H1 (cell line): ENCODE data around the gene LIG3. TPM values are rescaled to one million over a fixed set of nuclear protein-coding genes. Genes with fewer than 3 reads are reported as not detected.

ENCODE experiments used
- CHD1 ChIP-seq: IDR thresholded peaks from 2 replicates; pipeline ENCODE4 v1.6.1; 2012; ENCODE audit warnings: low read depth, low read length, improper control_type of control experiment
- MAFK ChIP-seq: IDR thresholded peaks from 2 replicates; pipeline ENCODE4 v1.6.1; 2012; ENCODE audit warnings: low read depth, mild to moderate bottlenecking, improper control_type of control experiment, low read length
- NANOG ChIP-seq: IDR thresholded peaks from 2 replicates; pipeline ENCODE4 v1.6.1; 2011; ENCODE audit warnings: low read length, low read depth, mild to moderate bottlenecking, inconsistent platforms; ENCODE audit not compliant: insufficient read depth, poor library complexity, severe bottlenecking
- POLR2AphosphoS5 ChIP-seq: IDR thresholded peaks from 2 replicates; pipeline ENCODE4 v1.6.1; 2011; ENCODE audit warnings: low read depth, low read length
- SIN3A ChIP-seq, 2 experiments: IDR thresholded peaks in 1 of 2; conservative IDR thresholded peaks in 1 of 2; 2 replicates each; pipeline ENCODE4 v1.6.1; 2011 to 2012; ENCODE audit warnings: low read length in 2 of 2, improper control_type of control experiment in 1 of 2, low read depth in 1 of 2, mild to moderate bottlenecking in 1 of 2
- TAF7 ChIP-seq: optimal IDR thresholded peaks from 2 replicates; pipeline ENCODE3; 2011; ENCODE audit warnings: low read depth, mild to moderate bottlenecking, inconsistent platforms, low read length, moderate library complexity, borderline replicate concordance
- YY1 ChIP-seq: IDR thresholded peaks from 2 replicates; pipeline ENCODE4 v1.6.1; 2011; ENCODE audit warnings: low read depth, mild to moderate bottlenecking, low read length
- polyA plus RNA-seq, 7 experiments: library from polyadenylated mRNA; depleted of rRNA in 3 of 7; stranded (reverse) in 5 of 7; unstranded in 2 of 7; fragments of >200 nt in 5 of 7; fragments of 200-250 nt in 2 of 7; gene quantifications; 1 replicate in 5 of 7; 2 replicates in 1 of 7; 4 replicates in 1 of 7; pipeline versions ENCODE4 v1.2.1 to v1.2.3, GENCODE V29; 2011 to 2013; ENCODE audit warnings: missing spikeins in 2 of 7, mixed read lengths in 2 of 7
- total RNA-seq: library from RNA; stranded (reverse); fragmentation: NEBNext Ultra II Directional; extraction: Animal tissue kit (Norgen Biotek cat#: 25700); gene quantifications from 2 replicates; pipeline ENCODE4 v1.2.1, GENCODE V29; 2021
- TF ChIP-seq, protein P1 (sequence below): IDR thresholded peaks from 2 replicates; pipeline ENCODE4 v1.6.1; 2012; ENCODE audit warnings: inconsistent platforms
- TF ChIP-seq, protein P2 (sequence below): fragments of 300-600 bp; sonication (generic); IDR thresholded peaks from 2 replicates; pipeline ENCODE4 v1.7.1; 2012; ENCODE audit warnings: low read length, moderate library complexity, mild to moderate bottlenecking, inconsistent platforms; ENCODE audit not compliant: insufficient replicate concordance

LIG3 gene
- total and polyA plus RNA-seq, 2 of the 8 experiments (the other 6 are each of a cell fraction or from before 2014, with no cell fraction given): 63.6 to 89.3 TPM

DNA sequence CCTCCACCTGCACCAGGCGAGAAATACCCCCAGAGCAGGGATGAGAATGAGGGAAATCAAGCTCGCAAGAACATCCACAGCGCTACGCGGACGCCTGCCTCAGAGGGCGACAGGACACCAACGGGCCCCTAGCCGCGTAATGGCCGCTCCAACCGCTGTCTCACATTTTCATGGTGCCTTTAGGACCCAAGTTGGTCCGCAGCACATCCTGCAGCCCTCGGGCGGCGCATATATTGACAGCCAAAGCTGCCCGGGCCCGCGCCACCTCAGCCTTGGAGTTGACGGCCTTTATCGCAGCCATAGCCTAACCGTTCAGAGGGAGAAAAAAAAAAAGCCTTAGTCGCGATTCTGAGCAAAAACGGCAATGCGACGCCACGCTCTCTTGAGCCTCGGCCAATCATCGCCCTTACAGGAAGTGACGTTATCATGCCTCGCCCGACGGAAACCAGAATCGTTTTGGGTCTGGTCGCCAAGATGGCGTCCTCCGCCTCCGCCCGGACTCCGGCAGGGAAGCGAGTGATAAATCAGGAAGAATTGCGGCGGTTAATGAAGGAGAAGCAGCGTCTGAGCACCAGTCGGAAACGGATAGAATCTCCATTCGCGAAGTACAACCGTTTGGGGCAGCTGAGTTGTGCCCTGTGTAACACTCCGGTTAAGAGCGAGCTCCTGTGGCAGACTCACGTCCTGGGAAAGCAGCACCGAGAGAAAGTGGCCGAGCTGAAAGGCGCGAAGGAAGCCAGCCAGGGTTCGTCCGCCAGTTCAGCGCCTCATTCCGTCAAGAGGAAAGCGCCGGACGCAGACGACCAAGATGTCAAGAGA lies 19.0 kb upstream of the LIG3 start, which contains the start of the genes CCT6B and ZNF830 (continued):
- TF ChIP-seq POLR2AphosphoS5 (peak; percentile 97), TAF7 (peak; percentile 63), MAFK (no peak), SIN3A (conservative IDR thresholded peaks at IDR 0.05 in 1 of 2, IDR thresholded peaks at IDR 0.05 in 1 of 2; ENCODE audit: low read depth in 1 of 2, low read length in 2 of 2) (peak; percentile 41 to 78; a peak in 1 of 4 replicates), CHD1 (no peak), NANOG (no peak), YY1 (peak; percentile 98)
- TF ChIP-seq, protein P1, sequence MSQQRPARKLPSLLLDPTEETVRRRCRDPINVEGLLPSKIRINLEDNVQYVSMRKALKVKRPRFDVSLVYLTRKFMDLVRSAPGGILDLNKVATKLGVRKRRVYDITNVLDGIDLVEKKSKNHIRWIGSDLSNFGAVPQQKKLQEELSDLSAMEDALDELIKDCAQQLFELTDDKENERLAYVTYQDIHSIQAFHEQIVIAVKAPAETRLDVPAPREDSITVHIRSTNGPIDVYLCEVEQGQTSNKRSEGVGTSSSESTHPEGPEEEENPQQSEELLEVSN: peak; percentile 46; the same call in 1 of the 2 replicates
- TF ChIP-seq, protein P2, sequence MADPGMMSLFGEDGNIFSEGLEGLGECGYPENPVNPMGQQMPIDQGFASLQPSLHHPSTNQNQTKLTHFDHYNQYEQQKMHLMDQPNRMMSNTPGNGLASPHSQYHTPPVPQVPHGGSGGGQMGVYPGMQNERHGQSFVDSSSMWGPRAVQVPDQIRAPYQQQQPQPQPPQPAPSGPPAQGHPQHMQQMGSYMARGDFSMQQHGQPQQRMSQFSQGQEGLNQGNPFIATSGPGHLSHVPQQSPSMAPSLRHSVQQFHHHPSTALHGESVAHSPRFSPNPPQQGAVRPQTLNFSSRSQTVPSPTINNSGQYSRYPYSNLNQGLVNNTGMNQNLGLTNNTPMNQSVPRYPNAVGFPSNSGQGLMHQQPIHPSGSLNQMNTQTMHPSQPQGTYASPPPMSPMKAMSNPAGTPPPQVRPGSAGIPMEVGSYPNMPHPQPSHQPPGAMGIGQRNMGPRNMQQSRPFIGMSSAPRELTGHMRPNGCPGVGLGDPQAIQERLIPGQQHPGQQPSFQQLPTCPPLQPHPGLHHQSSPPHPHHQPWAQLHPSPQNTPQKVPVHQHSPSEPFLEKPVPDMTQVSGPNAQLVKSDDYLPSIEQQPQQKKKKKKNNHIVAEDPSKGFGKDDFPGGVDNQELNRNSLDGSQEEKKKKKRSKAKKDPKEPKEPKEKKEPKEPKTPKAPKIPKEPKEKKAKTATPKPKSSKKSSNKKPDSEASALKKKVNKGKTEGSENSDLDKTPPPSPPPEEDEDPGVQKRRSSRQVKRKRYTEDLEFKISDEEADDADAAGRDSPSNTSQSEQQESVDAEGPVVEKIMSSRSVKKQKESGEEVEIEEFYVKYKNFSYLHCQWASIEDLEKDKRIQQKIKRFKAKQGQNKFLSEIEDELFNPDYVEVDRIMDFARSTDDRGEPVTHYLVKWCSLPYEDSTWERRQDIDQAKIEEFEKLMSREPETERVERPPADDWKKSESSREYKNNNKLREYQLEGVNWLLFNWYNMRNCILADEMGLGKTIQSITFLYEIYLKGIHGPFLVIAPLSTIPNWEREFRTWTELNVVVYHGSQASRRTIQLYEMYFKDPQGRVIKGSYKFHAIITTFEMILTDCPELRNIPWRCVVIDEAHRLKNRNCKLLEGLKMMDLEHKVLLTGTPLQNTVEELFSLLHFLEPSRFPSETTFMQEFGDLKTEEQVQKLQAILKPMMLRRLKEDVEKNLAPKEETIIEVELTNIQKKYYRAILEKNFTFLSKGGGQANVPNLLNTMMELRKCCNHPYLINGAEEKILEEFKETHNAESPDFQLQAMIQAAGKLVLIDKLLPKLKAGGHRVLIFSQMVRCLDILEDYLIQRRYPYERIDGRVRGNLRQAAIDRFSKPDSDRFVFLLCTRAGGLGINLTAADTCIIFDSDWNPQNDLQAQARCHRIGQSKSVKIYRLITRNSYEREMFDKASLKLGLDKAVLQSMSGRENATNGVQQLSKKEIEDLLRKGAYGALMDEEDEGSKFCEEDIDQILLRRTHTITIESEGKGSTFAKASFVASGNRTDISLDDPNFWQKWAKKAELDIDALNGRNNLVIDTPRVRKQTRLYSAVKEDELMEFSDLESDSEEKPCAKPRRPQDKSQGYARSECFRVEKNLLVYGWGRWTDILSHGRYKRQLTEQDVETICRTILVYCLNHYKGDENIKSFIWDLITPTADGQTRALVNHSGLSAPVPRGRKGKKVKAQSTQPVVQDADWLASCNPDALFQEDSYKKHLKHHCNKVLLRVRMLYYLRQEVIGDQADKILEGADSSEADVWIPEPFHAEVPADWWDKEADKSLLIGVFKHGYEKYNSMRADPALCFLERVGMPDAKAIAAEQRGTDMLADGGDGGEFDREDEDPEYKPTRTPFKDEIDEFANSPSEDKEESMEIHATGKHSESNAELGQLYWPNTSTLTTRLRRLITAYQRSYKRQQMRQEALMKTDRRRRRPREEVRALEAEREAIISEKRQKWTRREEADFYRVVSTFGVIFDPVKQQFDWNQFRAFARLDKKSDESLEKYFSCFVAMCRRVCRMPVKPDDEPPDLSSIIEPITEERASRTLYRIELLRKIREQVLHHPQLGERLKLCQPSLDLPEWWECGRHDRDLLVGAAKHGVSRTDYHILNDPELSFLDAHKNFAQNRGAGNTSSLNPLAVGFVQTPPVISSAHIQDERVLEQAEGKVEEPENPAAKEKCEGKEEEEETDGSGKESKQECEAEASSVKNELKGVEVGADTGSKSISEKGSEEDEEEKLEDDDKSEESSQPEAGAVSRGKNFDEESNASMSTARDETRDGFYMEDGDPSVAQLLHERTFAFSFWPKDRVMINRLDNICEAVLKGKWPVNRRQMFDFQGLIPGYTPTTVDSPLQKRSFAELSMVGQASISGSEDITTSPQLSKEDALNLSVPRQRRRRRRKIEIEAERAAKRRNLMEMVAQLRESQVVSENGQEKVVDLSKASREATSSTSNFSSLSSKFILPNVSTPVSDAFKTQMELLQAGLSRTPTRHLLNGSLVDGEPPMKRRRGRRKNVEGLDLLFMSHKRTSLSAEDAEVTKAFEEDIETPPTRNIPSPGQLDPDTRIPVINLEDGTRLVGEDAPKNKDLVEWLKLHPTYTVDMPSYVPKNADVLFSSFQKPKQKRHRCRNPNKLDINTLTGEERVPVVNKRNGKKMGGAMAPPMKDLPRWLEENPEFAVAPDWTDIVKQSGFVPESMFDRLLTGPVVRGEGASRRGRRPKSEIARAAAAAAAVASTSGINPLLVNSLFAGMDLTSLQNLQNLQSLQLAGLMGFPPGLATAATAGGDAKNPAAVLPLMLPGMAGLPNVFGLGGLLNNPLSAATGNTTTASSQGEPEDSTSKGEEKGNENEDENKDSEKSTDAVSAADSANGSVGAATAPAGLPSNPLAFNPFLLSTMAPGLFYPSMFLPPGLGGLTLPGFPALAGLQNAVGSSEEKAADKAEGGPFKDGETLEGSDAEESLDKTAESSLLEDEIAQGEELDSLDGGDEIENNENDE: no peak
